H1 (cell line): ENCODE results near the gene RTP2. TPM values are rescaled to one million over a fixed set of nuclear protein-coding genes. Genes with fewer than 3 reads are reported as not detected.

Experiments
- CTCF ChIA-PET: fragments of 300-600 bp; sonication (Branson Sonifier 250); formaldehyde crosslinking; loops from one replicate; lab custom pipeline; 2021; ENCODE audit not compliant: partially characterized antibody; lab: Charles Lee
- POLR2A ChIA-PET: fragments of 300-600 bp; sonication (Branson Sonifier 250); formaldehyde crosslinking; loops from one replicate; lab custom pipeline; 2021; ENCODE audit warnings: inconsistent platforms; ENCODE audit not compliant: partially characterized antibody; lab: Charles Lee
- DNase-seq, 2 experiments: peaks; one replicate each; pipeline versions ENCODE4 v3.0.0 to v3.0.0-alpha.2; 2010 to 2022; ENCODE audit warnings: low spot score in 2 of 2, low read depth in 1 of 2, mixed read lengths in 1 of 2
- FAIRE-seq: peaks from 2 replicates; lab custom pipeline; 2011; peaks lifted over from hg19 to GRCh38; lab: Jason Lieb, UNC
- H2AFZ ChIP-seq: 2 replicates; pipeline ENCODE4 v1.8.1; 2012; ENCODE audit warnings: low read length, inconsistent platforms
- H2AK5ac ChIP-seq: 2 replicates; pipeline ENCODE4 v1.6.1; 2013; ENCODE audit warnings: low read depth, low read length
- H2BK120ac ChIP-seq: replicated peaks from 2 replicates; pipeline ENCODE3; 2013; ENCODE audit warnings: low read depth, low read length, inconsistent platforms
- H2BK12ac ChIP-seq: 2 replicates; pipeline ENCODE4 v1.6.1; 2013; ENCODE audit warnings: low read depth, low read length
- H2BK15ac ChIP-seq: 2 replicates; pipeline ENCODE4 v1.6.1; 2013; ENCODE audit warnings: low read length
- H2BK20ac ChIP-seq: 2 replicates; pipeline ENCODE4 v1.6.1; 2013; ENCODE audit warnings: low read length
- H2BK5ac ChIP-seq: 2 replicates; pipeline ENCODE4 v1.6.1; 2013; ENCODE audit warnings: low read depth, low read length
- H3K14ac ChIP-seq: 2 replicates; pipeline ENCODE4 v1.6.1; 2013; ENCODE audit warnings: inconsistent platforms; ENCODE audit not compliant: insufficient read length
- H3K18ac ChIP-seq: 2 replicates; pipeline ENCODE4 v1.6.1; 2013; ENCODE audit warnings: low read length; ENCODE audit errors: extremely low read depth
- H3K23ac ChIP-seq: 2 replicates; pipeline ENCODE4 v1.6.1; 2013; ENCODE audit warnings: inconsistent platforms; ENCODE audit not compliant: insufficient read length
- H3K23me2 ChIP-seq: 2 replicates; pipeline ENCODE4 v1.6.1; 2013; ENCODE audit warnings: low read depth, low read length
- H3K27ac ChIP-seq: 2 replicates; pipeline ENCODE4 v1.6.1; 2011; ENCODE audit warnings: low read depth, low read length, inconsistent platforms
- H3K27me3 ChIP-seq, 4 experiments: replicated peaks in 1 of 4; 1 replicate in 1 of 4; 2 replicates in 3 of 4; pipeline versions ENCODE4 v1.6.1 to v1.8.1; 2011 to 2013; ENCODE audit warnings: low read length in 3 of 4, mild to moderate bottlenecking in 3 of 4, inconsistent platforms in 2 of 4, mixed read lengths in 2 of 4, moderate library complexity in 1 of 4; ENCODE audit not compliant: control insufficient read depth in 3 of 4, insufficient read depth in 3 of 4; ENCODE audit errors: extremely low read depth in 1 of 4
- H3K36me3 ChIP-seq, 4 experiments: 2 replicates each; pipeline versions ENCODE4 v1.6.1 to v1.8.1; 2011 to 2013; ENCODE audit warnings: mild to moderate bottlenecking in 4 of 4, low read length in 3 of 4, moderate library complexity in 2 of 4, control low read depth in 1 of 4, inconsistent platforms in 1 of 4; ENCODE audit not compliant: insufficient read depth in 4 of 4, control insufficient read depth in 2 of 4
- H3K4ac ChIP-seq: replicated peaks from 2 replicates; pipeline ENCODE3; 2013; ENCODE audit warnings: low read length, low read depth, mixed read lengths, inconsistent platforms; ENCODE audit not compliant: insufficient read length
- H3K4me1 ChIP-seq, 4 experiments: replicated peaks in 1 of 4; 1 replicate in 1 of 4; 2 replicates in 3 of 4; pipeline versions ENCODE4 v1.6.1 to v1.8.1; 2011 to 2013; ENCODE audit warnings: low read length in 3 of 4, inconsistent platforms in 2 of 4, mixed read lengths in 1 of 4; ENCODE audit not compliant: insufficient read depth in 4 of 4, control insufficient read depth in 3 of 4
- H3K4me2 ChIP-seq, 2 experiments: 2 replicates each; pipeline versions ENCODE4 v1.6.1 to v1.8.1; 2011 to 2013; ENCODE audit warnings: low read depth in 2 of 2, low read length in 2 of 2, control low read depth in 1 of 2, inconsistent platforms in 1 of 2, mild to moderate bottlenecking in 1 of 2; ENCODE audit not compliant: insufficient read depth in 1 of 2
- H3K4me3 ChIP-seq, 4 experiments: fragments of 200-600, 300-600 bp in 1 of 4; sonication (generic), shearing (Covaris generic), sonication (Bioruptor Twin) in 1 of 4; 2 replicates each; pipeline versions ENCODE4 v1.5.1 to v1.8.1; 2011 to 2016; ENCODE audit warnings: low read length in 4 of 4, low read depth in 3 of 4, control low read depth in 2 of 4, inconsistent platforms in 2 of 4, mild to moderate bottlenecking in 2 of 4, mixed read lengths in 1 of 4, moderate library complexity in 1 of 4; ENCODE audit not compliant: insufficient read depth in 2 of 4; ENCODE audit errors: extremely low read depth in 1 of 4
- H3K56ac ChIP-seq: replicated peaks from 2 replicates; pipeline ENCODE3; 2013; ENCODE audit warnings: low read depth, mild to moderate bottlenecking, mixed read lengths, low read length, inconsistent platforms; ENCODE audit not compliant: insufficient read length
- H3K79me1 ChIP-seq: 2 replicates; pipeline ENCODE4 v1.6.1; 2013; ENCODE audit warnings: low read depth, low read length, control low read depth
- H3K79me2 ChIP-seq, 2 experiments: 2 replicates each; pipeline versions ENCODE4 v1.6.1 to v1.8.1; 2012 to 2013; ENCODE audit warnings: low read length in 2 of 2, mild to moderate bottlenecking in 2 of 2, inconsistent platforms in 1 of 2; ENCODE audit not compliant: insufficient read depth in 2 of 2, control insufficient read depth in 1 of 2
- H3K9ac ChIP-seq, 4 experiments: replicated peaks in 1 of 4; 1 replicate in 1 of 4; 2 replicates in 3 of 4; pipeline versions ENCODE4 v1.6.1 to v1.8.1; 2011 to 2013; ENCODE audit warnings: low read depth in 3 of 4, low read length in 3 of 4, control low read depth in 2 of 4, mild to moderate bottlenecking in 2 of 4, moderate library complexity in 2 of 4, inconsistent platforms in 1 of 4; ENCODE audit errors: extremely low read depth in 1 of 4
- H3K9me3 ChIP-seq, 2 experiments: 2 replicates each; pipeline versions ENCODE4 v1.6.1 to v1.8.1; 2012 to 2013; ENCODE audit warnings: mild to moderate bottlenecking in 2 of 2, moderate library complexity in 2 of 2, control low read depth in 1 of 2, inconsistent platforms in 1 of 2, low read depth in 1 of 2, low read length in 1 of 2, mixed read lengths in 1 of 2; ENCODE audit not compliant: insufficient read depth in 2 of 2
- H4K20me1 ChIP-seq, 2 experiments: replicated peaks in 1 of 2; 2 replicates each; pipeline versions ENCODE3 to v1.8.1; 2011 to 2013; ENCODE audit warnings: inconsistent platforms in 2 of 2, low read length in 2 of 2, mild to moderate bottlenecking in 1 of 2; ENCODE audit not compliant: insufficient read depth in 2 of 2, control insufficient read depth in 1 of 2
- H4K5ac ChIP-seq: 2 replicates; pipeline ENCODE4 v1.6.1; 2013; ENCODE audit warnings: low read length, low read depth, mixed read lengths, inconsistent platforms; ENCODE audit not compliant: insufficient read length
- H4K8ac ChIP-seq: 2 replicates; pipeline ENCODE4 v1.8.0; 2013; ENCODE audit warnings: mild to moderate bottlenecking, moderate library complexity, low read length, inconsistent platforms; ENCODE audit not compliant: insufficient read depth; ENCODE audit errors: extremely low read depth
- H4K91ac ChIP-seq: replicated peaks from 2 replicates; pipeline ENCODE3; 2013; ENCODE audit warnings: low read length, mixed read lengths, inconsistent platforms; ENCODE audit not compliant: insufficient read length
- ASH2L ChIP-seq: fragments of 200-600, 300-600 bp; sonication (generic); IDR thresholded peaks from one replicate; pipeline ENCODE4 v1.7.1; 2017; ENCODE audit warnings: low read length
- JUN ChIP-seq: IDR thresholded peaks from 2 replicates; pipeline ENCODE4 v1.6.1; 2011; ENCODE audit warnings: low read depth, mild to moderate bottlenecking, improper control_type of control experiment, low read length
- MAX ChIP-seq: IDR thresholded peaks from 2 replicates; pipeline ENCODE4 v1.6.1; 2012; ENCODE audit warnings: inconsistent platforms
- POLR2AphosphoS5 ChIP-seq: IDR thresholded peaks from 2 replicates; pipeline ENCODE4 v1.6.1; 2011; ENCODE audit warnings: low read depth, low read length
- POU5F1 ChIP-seq: IDR thresholded peaks from 2 replicates; pipeline ENCODE4 v1.6.1; 2011; ENCODE audit warnings: low read depth, mild to moderate bottlenecking, low read length, moderate library complexity
- SAP30 ChIP-seq: fragments of 300-600 bp; sonication (generic); IDR thresholded peaks from 2 replicates; pipeline ENCODE4 v1.7.1; 2012; ENCODE audit warnings: low read length, moderate library complexity, mild to moderate bottlenecking, inconsistent platforms; ENCODE audit not compliant: insufficient read depth, insufficient replicate concordance
- YY1 ChIP-seq: IDR thresholded peaks from 2 replicates; pipeline ENCODE4 v1.6.1; 2011; ENCODE audit warnings: low read depth, mild to moderate bottlenecking, low read length
- WGBS, 2 experiments: shearing (Covaris generic) in 1 of 2; methylation state at CpG; one replicate each; pipeline versions ENCODE4 v1.1.6 to v1.1.7; 2013 to 2015; ENCODE audit warnings: low lambda C conversion rate in 2 of 2, mixed read lengths in 2 of 2, inconsistent platforms in 1 of 2, low coverage in 1 of 2, missing lambda C conversion rate in 1 of 2; ENCODE audit not compliant: insufficient replicate concordance in 2 of 2, insufficient coverage in 1 of 2, insufficient read length in 1 of 2; ENCODE audit errors: extremely low coverage in 1 of 2, missing lambda C conversion rate in 1 of 2; 5-methylcytosine and 5-hydroxymethylcytosine counted together
- polyA plus RNA-seq, 7 experiments: library from polyadenylated mRNA; depleted of rRNA in 3 of 7; stranded (reverse) in 5 of 7; unstranded in 2 of 7; fragments of >200 nt in 5 of 7; fragments of 200-250 nt in 2 of 7; gene quantifications; 1 replicate in 5 of 7; 2 replicates in 1 of 7; 4 replicates in 1 of 7; pipeline versions ENCODE4 v1.2.1 to v1.2.3, GENCODE V29; 2011 to 2013; ENCODE audit warnings: missing spikeins in 2 of 7, mixed read lengths in 2 of 7
- total RNA-seq: library from RNA; stranded (reverse); fragmentation: NEBNext Ultra II Directional; extraction: Animal tissue kit (Norgen Biotek cat#: 25700); gene quantifications from 2 replicates; pipeline ENCODE4 v1.2.1, GENCODE V29; 2021

The RTP2 gene
- total and polyA plus RNA-seq, 2 of the 8 experiments (the other 6 are each of a cell fraction or from before 2014, with no cell fraction given): not detected

GRCh38 chr3:187662848-187663409, 39.4 kb downstream of the RTP2 start:
- Histone ChIP-seq H3K56ac (no peak overlapping the region), H4K91ac (no peak overlapping the region), H4K5ac (no peak overlapping the region), H3K18ac (no peak overlapping the region), H3K9me3 (no peaks in the 10 kb centered on the region), H2BK20ac (no peak overlapping the region), H2BK120ac (no peak overlapping the region), H3K27ac (no peak overlapping the region), H3K4me2 (no peak overlapping the region), H3K14ac (no peak overlapping the region), H2BK12ac (no peak overlapping the region), H2AK5ac (no peak overlapping the region), H4K20me1 (no peaks in the 10 kb centered on the region), H3K9ac (no peak overlapping the region), H3K23ac (no peak overlapping the region), H3K23me2 (no peaks in the 10 kb centered on the region), H3K36me3 (no peaks in the 10 kb centered on the region), H3K27me3 (no peaks in the 10 kb centered on the region; a peak in 1 of 7 replicates), H3K4me1 (no peaks in the 10 kb centered on the region), H2AFZ (no peak overlapping the region), H3K79me2 (no peaks in the 10 kb centered on the region), H3K79me1 (no peaks in the 10 kb centered on the region), H2BK15ac (no peak overlapping the region), H3K4ac (no peak overlapping the region), H3K4me3 (no peak overlapping the region), H2BK5ac (no peak overlapping the region), H4K8ac (no peak overlapping the region)
- ChIA-PET POLR2A (no interaction called here), CTCF (interaction anchor here (0.6 to 2.8 kb wide), 8 partner anchors 12 to 1675 kb away, joined by 3 to 12 read pairs (median 5); no protein-coding TSS in a partner anchor)
- 80% methylated on average over 5 of the region's 5 CpGs; no CpG with 5 or more reads in 1 of the 2 experiments for WGBS, 2 experiments
- no peak for DNase-seq
- FAIRE-seq: no peak
- TF ChIP-seq JUN: no peak
- no peak for TF ChIP-seq ASH2L
- no peak for TF ChIP-seq SAP30
- TF ChIP-seq POLR2AphosphoS5: no peak
- no peak for TF ChIP-seq YY1
- TF ChIP-seq MAX: no peak
- TF ChIP-seq POU5F1: no peak
